GM19328 (cell line): ENCODE results near the gene PLEKHA6.

Source experiments
- ATAC-seq: cut with Tn5 transposase; IDR thresholded peaks from one replicate; pipeline ENCODE4 v1.9.1; 2021; ENCODE audit warnings: mild to moderate bottlenecking, moderate library complexity; ENCODE audit not compliant: unreplicated experiment

Gene PLEKHA6

GRCh38 chr1:204196068-204196795, 163.5 kb downstream of the PLEKHA6 start, which contains the start of gene KISS1:
Gene KISS1, minus strand, starts transcription at chr1:204196491. Its CDS starts 3,615 bp downstream, at chr1:204192876.
- ATAC-seq, result no peak

DNA sequence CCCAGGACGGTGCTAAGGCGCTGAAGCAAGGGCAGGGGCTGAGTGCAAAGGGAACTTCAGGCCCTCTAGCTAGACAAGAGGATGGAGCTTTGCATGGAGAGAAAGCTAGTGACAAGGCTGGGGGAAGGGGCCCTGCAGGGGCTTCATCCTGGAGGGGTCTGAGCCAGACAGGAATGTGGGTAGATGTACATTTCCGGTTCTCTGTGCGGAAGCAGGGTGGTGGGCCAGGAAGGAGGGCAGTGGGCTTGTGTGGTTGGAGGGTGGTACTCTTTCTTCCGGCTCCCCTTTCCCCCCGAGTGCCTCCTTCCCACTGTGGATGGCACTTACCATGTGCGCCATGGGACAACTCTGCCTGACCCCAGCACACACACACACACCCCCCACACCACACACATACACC, 165.0 kb downstream of the PLEKHA6 start:
- ATAC-seq, result no peak

GRCh38 chr1:204194080-204194479, 165.6 kb downstream of the PLEKHA6 start:
- ATAC-seq, result no peak

DNA sequence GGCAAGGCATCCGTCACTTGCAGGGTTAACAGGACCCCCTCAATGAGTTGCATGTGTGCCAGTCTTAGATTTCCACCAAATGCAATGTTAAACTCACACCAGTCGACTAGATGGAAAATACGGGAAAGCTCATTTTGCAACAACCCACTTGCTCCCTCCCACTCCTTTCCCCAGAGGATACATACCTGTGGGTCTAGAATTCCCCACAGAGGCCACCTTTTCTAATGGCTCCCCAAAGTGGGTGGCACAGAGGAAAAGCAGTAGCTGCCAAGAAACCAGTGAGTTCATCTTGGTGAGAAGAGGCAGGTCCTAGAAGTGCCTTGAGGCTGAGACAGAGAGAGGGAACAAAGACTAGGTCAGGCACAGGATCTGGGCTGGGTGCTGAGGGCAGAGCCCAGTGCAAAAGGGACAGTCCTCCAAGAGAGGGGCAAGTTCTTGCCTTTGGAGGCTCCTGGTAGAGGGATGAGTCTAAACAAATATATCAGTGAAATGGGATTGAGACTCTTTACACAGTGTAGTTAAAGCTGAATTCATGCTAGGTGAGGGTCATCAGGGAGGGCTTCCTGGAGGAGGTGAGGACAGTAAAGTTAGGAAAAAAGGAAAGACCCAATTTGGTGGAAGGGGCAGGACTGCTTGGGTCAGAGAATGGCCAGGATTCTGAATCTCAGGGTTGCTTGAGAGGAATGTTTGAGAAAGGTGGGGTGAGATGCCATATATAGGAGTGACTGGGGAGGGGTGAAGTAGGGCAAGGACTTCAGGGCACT, 167.0 kb downstream of the PLEKHA6 start:
- no peak for ATAC-seq

- ATAC-seq, result no peak
These were observed 167.7 kb downstream of the PLEKHA6 start for GRCh38 chr1:204192046-204192445.

DNA sequence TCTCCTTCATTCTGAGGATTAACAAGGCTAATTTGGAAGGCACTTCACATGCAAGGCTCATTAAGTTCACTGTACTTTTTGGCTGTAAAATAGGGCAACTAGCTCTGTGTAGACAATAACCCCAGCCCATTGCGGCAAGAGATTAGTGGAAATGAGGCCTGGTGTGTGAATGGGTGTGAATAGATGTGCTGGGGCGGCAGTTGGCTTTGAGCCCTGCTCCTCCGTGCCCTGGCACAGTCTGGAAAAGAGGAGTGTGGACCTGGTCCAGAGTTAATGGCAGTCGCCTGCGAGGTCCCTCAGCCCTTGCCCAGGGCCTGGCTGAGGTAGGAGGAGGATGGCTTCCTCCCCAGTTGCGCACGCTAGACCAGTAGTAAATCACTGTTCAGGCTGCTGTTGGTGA, 168.3 kb downstream of the PLEKHA6 start:
- no peak for ATAC-seq

DNA sequence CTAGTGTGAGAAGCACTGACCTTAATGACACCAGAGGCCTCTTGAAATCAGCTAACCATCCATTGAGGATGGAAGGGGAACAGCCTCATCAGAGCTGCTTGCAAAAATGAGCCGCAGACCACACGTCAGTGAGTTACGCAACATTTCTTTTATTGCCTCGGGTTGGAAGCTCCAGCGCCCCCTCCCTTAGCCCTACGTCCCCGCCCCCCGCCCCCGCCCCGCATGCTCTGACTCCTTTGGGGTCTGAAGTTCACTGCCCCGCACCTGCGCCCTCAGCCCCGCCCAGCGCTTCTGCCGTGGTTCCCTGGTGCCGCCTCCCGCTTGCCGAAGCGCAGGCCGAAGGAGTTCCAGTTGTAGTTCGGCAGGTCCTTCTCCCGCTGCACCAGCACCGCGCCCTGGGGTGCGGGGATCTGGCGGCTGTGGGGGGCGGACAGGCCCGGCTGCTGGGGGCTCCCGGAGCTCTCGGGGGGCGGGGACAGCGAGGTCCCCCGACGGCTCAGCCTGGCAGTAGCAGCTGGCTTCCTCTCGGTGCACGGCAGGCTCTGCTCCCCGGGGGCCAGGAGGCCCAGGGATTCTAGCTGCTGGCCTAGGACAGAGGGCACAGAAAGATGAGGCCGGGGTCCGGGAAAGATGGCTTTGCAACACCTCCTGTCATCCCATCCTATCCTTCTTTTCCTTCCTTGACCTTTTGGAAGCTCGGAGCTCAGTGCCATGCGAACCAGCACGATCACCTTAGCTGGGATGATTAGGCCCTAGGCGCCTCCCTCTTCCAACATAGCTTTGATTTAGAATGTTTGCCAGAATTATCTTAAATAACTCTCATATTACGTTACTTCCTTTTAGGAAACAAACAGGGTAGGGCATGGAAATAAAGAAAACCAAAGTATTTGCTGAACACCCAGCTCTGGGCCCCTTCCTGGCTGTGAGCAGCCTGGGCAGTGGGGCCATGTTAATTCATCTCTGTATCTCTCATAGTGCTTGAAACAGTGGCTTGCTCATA, 169.2 kb downstream of the PLEKHA6 start:
- ATAC-seq, result no peak

GRCh38 chr1:204188959-204189639, 170.6 kb downstream of the PLEKHA6 start:
- ATAC-seq, result no peak

DNA sequence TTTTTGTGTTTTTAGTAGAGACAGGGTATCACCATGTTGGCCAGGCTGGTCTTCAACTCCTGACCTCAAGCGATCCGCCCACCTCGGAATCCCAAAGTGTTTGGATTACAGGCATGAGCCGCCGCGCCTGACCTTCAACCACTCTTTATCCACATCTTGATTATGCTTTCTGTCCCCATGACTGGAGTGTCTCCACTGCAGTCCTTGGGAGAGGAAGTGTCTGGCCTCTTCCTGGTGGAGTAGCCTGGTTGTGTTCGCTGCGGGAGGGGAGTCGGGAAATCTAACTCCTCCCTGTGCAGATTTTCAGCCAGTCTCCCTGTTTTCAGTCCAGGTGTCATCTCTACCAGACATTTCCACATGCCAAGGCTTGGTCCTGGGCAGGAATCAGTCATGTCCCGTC, 173.1 kb downstream of the PLEKHA6 start:
- no peak for ATAC-seq

- ATAC-seq, result no peak
These were observed 178.6 kb downstream of the PLEKHA6 start for GRCh38 chr1:204181116-204181515.

DNA sequence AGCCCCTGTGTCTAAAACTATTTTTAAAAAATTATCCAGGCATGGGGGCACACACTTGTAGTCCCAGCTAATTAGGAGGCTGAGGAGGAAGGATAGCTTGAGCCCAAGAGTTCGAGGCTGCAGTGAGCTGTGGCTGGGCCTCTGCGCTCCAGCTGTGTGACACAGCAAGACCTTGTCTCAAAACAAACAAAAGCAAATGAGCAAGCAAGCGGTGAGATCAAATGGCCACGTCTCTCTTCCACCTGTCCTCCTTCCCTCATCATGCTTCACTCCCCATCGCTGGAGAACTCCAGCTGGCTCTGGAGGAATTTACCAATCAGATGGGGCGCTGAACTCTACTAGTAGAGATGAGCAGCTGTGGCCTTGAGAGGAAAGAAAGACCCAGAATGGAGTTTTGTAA, 179.6 kb downstream of the PLEKHA6 start:
- no peak for ATAC-seq

GRCh38 chr1:204178487-204179281, 181.0 kb downstream of the PLEKHA6 start:
- no peak for ATAC-seq

DNA sequence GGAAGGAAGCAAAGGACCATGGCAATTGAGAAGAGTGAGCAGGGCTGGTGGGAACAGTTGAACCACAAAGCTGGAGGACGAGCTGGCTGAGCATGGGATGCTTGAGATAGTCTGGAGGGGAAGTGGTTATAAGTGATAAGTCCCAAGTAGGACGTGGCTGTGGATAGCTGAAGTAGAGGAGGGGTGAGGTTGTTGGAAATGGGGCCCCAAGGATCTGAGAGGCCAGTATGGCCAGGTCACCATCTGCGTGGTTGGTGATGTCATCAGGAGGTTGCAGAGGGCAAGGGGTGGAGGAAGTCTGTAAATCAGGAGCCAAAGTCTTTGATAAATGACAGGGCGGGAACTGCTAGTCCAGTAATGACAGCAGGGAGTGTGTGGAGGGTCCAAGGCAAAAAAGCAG, 182.6 kb downstream of the PLEKHA6 start:
- ATAC-seq, result no peak

- no peak for ATAC-seq
These were observed 183.7 kb downstream of the PLEKHA6 start for GRCh38 chr1:204176049-204176448.

GRCh38 chr1:204174958-204175357, 184.8 kb downstream of the PLEKHA6 start:
- ATAC-seq, result no peak

DNA sequence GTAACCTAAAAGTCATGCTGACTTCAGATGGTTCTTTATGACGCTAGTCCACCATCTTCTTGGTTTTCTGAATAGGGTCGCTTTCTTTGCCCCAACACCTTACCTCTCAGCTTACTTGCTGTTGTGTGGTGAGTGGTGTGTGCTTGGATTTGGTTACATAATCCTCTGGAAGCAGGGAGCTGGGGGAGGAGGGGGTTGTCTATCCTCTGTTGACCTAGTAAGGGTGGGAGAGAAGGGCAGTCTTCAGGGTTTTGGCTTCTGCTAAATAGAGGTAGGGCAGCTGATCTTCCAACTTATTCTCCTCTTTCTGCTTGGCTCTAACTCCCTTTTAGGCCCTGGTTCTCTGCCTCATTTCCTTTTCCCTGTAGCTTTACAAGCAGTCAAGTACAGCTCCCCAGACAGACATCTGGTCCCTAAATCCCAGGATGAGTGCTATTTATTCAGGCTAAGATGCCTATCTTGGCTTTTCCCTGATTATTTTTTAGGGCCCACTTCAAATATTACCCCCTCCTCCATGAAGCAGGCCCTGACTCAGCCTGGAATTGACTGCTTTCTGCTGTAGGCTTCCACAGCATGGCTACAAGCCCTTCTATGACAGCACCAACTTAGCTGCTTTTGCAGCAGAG, 187.2 kb downstream of the PLEKHA6 start:
- no peak for ATAC-seq

DNA sequence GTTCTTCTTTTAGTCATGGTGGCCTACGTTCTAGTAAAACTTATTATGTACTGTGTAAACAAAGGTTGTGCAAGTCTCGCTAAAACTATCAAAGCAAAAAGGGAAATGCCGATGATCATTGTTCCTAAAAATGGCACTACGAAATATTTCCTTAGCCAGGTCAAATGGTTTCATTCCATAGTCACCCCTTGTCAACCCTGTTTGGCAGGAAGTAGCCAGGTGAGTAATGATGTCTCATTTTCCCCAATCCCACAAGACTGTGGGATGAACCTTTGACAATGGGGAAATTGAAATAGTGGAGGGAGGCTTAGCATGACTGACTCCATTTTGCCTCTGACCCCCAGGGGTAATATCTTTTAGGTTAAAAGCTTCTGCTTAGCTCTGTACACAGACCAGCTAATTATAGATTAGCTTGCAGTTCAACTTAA, 188.0 kb downstream of the PLEKHA6 start:
- no peak for ATAC-seq

GRCh38 chr1:204170494-204171155, 189.1 kb downstream of the PLEKHA6 start:
- no peak for ATAC-seq

- no peak for ATAC-seq
These were observed 189.9 kb downstream of the PLEKHA6 start for GRCh38 chr1:204169858-204170257.
